Suprapubic skin (tissue), 4 donors: Measurements from ENCODE around the gene MANSC4. TPM values are rescaled to one million over a fixed set of nuclear protein-coding genes. Genes with fewer than 3 reads are reported as not detected.
"Not testable (repeated sequence)": the region's sequence is repeated elsewhere in the genome, so short reads cannot be mapped to it uniquely, and the experiment has no call there.

Experiments used
- DNase-seq, 2 donors: peaks; one replicate each; pipeline ENCODE4 v3.0.0-alpha.2; 2019; ENCODE audit warnings: low spot score in 2 of 2
- H3K27ac ChIP-seq: fragments of 200-600 bp; sonication (generic); one replicate; pipeline ENCODE4 v1.5.1; 2019
- H3K27me3 ChIP-seq: fragments of 200-600 bp; sonication (generic); one replicate; pipeline ENCODE4 v1.5.1; 2019
- H3K36me3 ChIP-seq: fragments of 200-600 bp; sonication (generic); one replicate; pipeline ENCODE4 v1.5.1; 2019
- H3K4me1 ChIP-seq: fragments of 200-600 bp; sonication (generic); one replicate; pipeline ENCODE4 v1.5.1; 2019
- H3K4me3 ChIP-seq: fragments of 200-600 bp; sonication (generic); one replicate; pipeline ENCODE4 v1.5.1; 2019; ENCODE audit warnings: mild to moderate bottlenecking
- H3K9me3 ChIP-seq: fragments of 200-600 bp; sonication (generic); one replicate; pipeline ENCODE4 v1.5.1; 2019
- EP300 ChIP-seq: sonication (generic); formaldehyde crosslinking; IDR thresholded peaks from one replicate; pipeline ENCODE4 v1.6.1; 2017; ENCODE audit warnings: antibody characterized with exemption
- POLR2A ChIP-seq, 2 donors: fragments of 450-650 bp; IDR thresholded peaks; one replicate each; pipeline ENCODE4 v1.6.1; 2017; ENCODE audit warnings: antibody characterized with exemption in 2 of 2, mild to moderate bottlenecking in 2 of 2, moderate library complexity in 2 of 2
- POLR2AphosphoS5 ChIP-seq, 3 donors: sonication (generic); formaldehyde crosslinking; IDR thresholded peaks; one replicate each; pipeline ENCODE4 v1.6.1; 2017; ENCODE audit warnings: antibody characterized with exemption in 3 of 3
- WGBS: methylation state at CpG from one replicate; pipeline ENCODE4 v1.1.5; 2018; 5-methylcytosine and 5-hydroxymethylcytosine counted together
- total RNA-seq, 4 donors: library from RNA; depleted of rRNA; stranded (reverse); fragments of >200 nt; gene quantifications; one replicate each; pipeline ENCODE4 v1.1.0, GENCODE V29; 2016
- TF ChIP-seq, protein P1 (sequence below), 2 donors: fragments of 200-600 bp in 1 of 2; fragments of 450-650 bp in 1 of 2; sonication (generic) in 1 of 2; IDR thresholded peaks; one replicate each; pipeline ENCODE4 v1.5.1; 2016 to 2019; ENCODE audit warnings: antibody characterized with exemption in 2 of 2, mild to moderate bottlenecking in 1 of 2, moderate library complexity in 1 of 2

Gene MANSC4
- total RNA-seq, 4 donors from 2014 or later, result not detected

DNA sequence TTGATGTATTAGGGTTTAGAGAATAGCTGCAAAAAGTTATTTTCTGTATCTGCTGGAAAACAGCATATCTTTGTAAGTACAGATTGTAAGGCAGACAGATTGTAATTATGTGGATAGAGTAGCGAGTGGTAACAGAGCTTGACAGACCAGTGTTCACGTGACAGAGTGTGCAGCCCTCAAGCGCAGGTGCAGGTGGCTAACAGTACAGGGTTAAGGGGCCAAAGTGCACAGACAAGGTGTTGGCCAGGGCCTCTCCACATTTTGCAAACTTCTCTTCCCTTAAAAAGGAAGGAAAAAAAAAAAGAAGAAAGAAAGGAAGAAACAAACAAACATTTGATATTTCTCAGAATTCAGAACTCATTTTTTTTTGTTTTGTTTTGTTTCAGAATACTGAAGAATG lies 25.2 kb downstream of the MANSC4 start:
- 96% methylated on average over 3 of the region's 3 CpGs for WGBS
- no peak for TF ChIP-seq POLR2AphosphoS5 (IDR thresholded peaks at IDR 0.05)
- no peak for TF ChIP-seq POLR2A (IDR thresholded peaks at IDR 0.05)
- TF ChIP-seq EP300, result no peak
- TF ChIP-seq, protein P1, sequence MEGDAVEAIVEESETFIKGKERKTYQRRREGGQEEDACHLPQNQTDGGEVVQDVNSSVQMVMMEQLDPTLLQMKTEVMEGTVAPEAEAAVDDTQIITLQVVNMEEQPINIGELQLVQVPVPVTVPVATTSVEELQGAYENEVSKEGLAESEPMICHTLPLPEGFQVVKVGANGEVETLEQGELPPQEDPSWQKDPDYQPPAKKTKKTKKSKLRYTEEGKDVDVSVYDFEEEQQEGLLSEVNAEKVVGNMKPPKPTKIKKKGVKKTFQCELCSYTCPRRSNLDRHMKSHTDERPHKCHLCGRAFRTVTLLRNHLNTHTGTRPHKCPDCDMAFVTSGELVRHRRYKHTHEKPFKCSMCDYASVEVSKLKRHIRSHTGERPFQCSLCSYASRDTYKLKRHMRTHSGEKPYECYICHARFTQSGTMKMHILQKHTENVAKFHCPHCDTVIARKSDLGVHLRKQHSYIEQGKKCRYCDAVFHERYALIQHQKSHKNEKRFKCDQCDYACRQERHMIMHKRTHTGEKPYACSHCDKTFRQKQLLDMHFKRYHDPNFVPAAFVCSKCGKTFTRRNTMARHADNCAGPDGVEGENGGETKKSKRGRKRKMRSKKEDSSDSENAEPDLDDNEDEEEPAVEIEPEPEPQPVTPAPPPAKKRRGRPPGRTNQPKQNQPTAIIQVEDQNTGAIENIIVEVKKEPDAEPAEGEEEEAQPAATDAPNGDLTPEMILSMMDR (IDR thresholded peaks at IDR 0.05), result no peak
- Histone ChIP-seq H3K36me3 (peaks cover 22% of the 10 kb centered on the region), H3K27me3 (no peaks in the 10 kb centered on the region), H3K4me3 (no peak overlapping the region), H3K9me3 (no peaks in the 10 kb centered on the region), H3K4me1 (no peaks in the 10 kb centered on the region), H3K27ac (no peak overlapping the region)
- no peak for DNase-seq

DNA sequence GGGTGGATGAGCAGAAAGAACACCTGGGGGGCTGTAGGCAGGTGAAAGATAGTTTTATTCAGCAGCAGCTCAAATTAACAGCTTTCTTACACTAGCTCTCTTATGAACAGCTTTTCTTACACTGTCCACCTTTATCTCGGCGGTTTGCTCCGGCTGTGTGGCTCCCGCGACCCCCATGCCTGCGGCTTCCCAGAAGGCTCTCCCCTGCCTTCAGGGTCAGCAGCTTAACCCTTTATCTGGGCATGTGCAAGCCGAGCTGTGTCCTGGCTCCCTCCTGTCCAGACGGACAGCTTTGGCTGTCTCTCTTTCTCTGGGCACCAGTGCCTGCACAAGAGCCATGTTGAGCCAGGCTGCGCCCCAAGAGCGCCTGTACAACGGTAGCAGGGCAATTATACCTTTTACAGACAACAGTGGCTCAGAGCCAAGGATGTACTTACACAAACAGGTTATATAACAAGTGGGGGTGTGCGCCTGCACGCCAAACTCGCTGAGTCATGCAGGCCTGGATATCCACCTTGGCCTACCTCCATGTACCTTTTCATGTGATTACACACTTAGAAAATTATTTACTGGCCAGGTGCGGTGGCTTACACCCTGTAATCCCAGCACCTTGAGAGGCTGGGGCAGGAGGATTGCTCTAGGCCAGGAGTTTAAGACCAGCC lies 28.5 kb downstream of the MANSC4 start:
- Histone ChIP-seq H3K27ac (peak overlapping the region; percentile 20), H3K36me3 (peaks cover 19% of the 10 kb centered on the region), H3K4me1 (peaks cover 23% of the 10 kb centered on the region), H3K9me3 (no peaks in the 10 kb centered on the region), H3K27me3 (no peaks in the 10 kb centered on the region), H3K4me3 (no peak overlapping the region)
- DNase-seq, result no peak
- WGBS, result 80% methylated on average over 15 of the region's 15 CpGs
- TF ChIP-seq POLR2AphosphoS5 (IDR thresholded peaks at IDR 0.05) (no peak), EP300 (no peak), POLR2A (IDR thresholded peaks at IDR 0.05) (no peak)
- TF ChIP-seq, protein P1 (IDR thresholded peaks at IDR 0.05), result no peak

DNA sequence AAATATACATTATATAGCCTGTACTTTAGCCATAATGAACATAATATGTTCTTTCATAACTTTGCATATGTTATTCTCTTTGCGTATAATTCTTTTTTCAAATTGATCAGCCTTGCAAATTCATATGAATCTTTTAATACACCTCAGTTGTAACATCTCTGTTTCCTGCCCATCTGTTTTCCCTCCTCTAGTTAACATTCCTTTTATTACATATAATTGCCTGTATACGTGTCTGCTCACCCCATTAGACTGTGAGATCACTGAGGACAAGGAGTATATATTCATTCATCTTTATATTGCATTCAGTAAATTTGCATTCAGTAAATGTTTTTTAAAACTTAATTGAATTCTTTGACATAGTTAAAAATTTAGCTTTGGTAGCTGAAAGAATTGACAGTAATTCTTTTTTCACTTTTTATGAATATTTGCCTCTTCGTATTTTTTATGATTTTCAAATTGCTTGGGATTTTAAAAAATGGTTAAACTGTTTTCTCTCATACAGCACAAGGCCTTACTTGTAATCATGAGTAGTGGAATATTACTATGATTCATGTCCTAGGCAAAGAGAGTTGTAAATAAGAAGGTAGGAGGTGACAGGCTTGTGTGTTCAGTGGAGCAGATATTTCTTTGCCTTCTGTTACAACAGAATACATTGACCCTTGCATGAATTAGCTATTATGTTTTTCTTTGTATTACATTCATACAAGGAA lies 32.8 kb downstream of the MANSC4 start:
- no peak for TF ChIP-seq POLR2AphosphoS5 (IDR thresholded peaks at IDR 0.05)
- TF ChIP-seq EP300, result no peak
- TF ChIP-seq, protein P1 (IDR thresholded peaks at IDR 0.05), result no peak
- no peak for TF ChIP-seq POLR2A (IDR thresholded peaks at IDR 0.05)
- H3K4me3 ChIP-seq, result no peak overlapping the region
- no peak for DNase-seq
- peaks cover 25% of the 10 kb centered on the region for H3K4me1 ChIP-seq
- peak overlapping the region; percentile 84 for H3K27ac ChIP-seq
- H3K9me3 ChIP-seq, result no peaks in the 10 kb centered on the region
- WGBS, result 81% methylated on average over 3 of the region's 3 CpGs
- H3K36me3 ChIP-seq, result peaks cover 27% of the 10 kb centered on the region
- no peaks in the 10 kb centered on the region for H3K27me3 ChIP-seq

DNA sequence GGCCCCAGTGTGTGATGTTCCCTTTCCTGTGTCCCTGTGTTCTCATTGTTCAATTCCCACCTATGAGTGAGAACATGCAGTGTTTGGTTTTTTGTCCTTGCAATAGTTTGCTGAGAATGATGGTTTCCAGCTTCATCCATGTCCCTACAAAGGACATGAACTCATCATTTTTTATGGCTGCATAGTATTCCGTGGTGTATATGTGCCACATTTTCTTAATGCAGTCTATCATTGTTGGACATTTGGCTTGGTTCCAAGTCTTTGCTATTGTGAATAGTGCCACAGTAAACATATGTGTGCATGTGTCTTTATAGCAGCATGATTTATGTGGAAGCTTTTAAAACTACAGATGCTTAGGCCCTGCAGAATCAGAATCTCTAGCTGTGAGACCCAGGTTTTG lies 34.3 kb downstream of the MANSC4 start:
- peaks cover 31% of the 10 kb centered on the region for H3K36me3 ChIP-seq
- H3K9me3 ChIP-seq, H3K4me3 ChIP-seq, H3K27me3 ChIP-seq, DNase-seq, H3K27ac ChIP-seq: not testable (repeated sequence)
- 94% methylated on average over 1 of the region's 1 CpG for WGBS
- peaks cover 25% of the 10 kb centered on the region for H3K4me1 ChIP-seq

DNA sequence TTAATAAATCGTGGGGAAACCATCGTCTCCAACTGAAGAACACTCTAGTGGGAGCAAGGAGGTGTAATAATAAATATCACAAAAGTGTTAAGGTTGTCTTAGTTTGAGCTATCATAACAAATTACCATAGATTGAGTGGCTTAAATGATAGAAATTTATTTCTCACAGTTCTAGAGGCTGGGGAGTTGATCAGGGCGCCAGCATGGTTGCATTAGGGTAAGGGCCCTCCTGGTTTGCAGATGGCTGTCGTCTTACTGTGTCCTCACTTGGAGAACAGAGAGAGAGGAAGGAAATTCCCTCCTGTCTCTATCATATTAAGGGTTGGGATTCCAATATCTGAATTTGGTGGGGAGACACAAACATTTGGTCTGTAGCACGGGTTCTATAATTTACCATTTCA lies 36.4 kb downstream of the MANSC4 start:
- H3K36me3 ChIP-seq, result peaks cover 50% of the 10 kb centered on the region
- no peaks in the 10 kb centered on the region for H3K9me3 ChIP-seq
- no peak for TF ChIP-seq POLR2A (IDR thresholded peaks at IDR 0.05)
- no peak for TF ChIP-seq POLR2AphosphoS5 (IDR thresholded peaks at IDR 0.05)
- TF ChIP-seq EP300, result no peak
- TF ChIP-seq, protein P1 (IDR thresholded peaks at IDR 0.05), result no peak
- H3K4me1 ChIP-seq, result peaks cover 23% of the 10 kb centered on the region
- DNase-seq, result no peak
- no peak overlapping the region for H3K4me3 ChIP-seq
- WGBS, result 95% methylated on average over 5 of the region's 5 CpGs
- H3K27me3 ChIP-seq, result no peaks in the 10 kb centered on the region
- no peak overlapping the region for H3K27ac ChIP-seq

DNA sequence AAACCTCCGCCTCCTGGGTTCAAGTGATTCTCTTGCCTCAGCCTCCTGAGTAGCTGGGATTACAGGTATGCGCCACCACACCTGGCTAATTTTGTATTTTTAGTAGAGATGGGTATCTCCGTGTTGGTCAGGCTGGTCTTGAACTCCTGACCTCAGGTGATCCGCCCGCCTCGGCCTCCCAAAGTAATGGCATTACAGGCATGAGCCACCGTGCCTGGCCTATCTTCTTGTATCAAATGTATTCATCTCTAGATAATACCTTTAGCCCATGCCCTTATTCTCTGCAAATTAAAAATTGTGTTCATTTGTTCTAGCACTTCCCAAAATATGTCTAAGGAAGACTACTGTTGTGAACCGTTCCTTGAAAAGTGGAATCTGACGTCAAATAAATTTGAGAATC lies 45.7 kb downstream of the MANSC4 start:
- not testable (repeated sequence) for H3K4me3 ChIP-seq, H3K4me1 ChIP-seq, H3K27me3 ChIP-seq, DNase-seq, H3K27ac ChIP-seq, H3K9me3 ChIP-seq
- 95% methylated on average over 9 of the region's 9 CpGs for WGBS
- peaks cover 60% of the 10 kb centered on the region for H3K36me3 ChIP-seq
